Panc1 (cell line): ENCODE results near the gene IL22RA1. TPM values are rescaled to one million over a fixed set of nuclear protein-coding genes. Genes with fewer than 3 reads are reported as not detected.

Experiments
- ATAC-seq: fragments of 200-7000 bp; cut with Tn5 transposase; 2 replicates; pipeline ENCODE4 v1.9.1; 2020; ENCODE audit warnings: mild to moderate bottlenecking, moderate library complexity
- BruUV-seq: library from RNA; stranded (reverse); fragments of 400-500 nt; replicated peaks from 2 replicates; lab custom pipeline; 2021; lab: Mats Ljungman, UMichigan
- CTCF ChIA-PET: fragments of 300-600 bp; sonication (Branson Sonifier 250); formaldehyde crosslinking; loops from one replicate; lab custom pipeline; 2022; ENCODE audit warnings: antibody characterized with exemption; lab: Charles Lee
- POLR2A ChIA-PET: fragments of 300-600 bp; sonication (Branson Sonifier 250); formaldehyde crosslinking; loops from one replicate; lab custom pipeline; 2022; ENCODE audit warnings: antibody characterized with exemption; lab: Charles Lee
- DNase-seq: peaks from one replicate; pipeline ENCODE4 v3.0.0-alpha.2; 2010; ENCODE audit warnings: low read depth, low spot score
- H3K27ac ChIP-seq: 2 replicates; pipeline ENCODE4 v1.5.1; 2011; ENCODE audit warnings: mild to moderate bottlenecking, low read length, inconsistent platforms
- H3K27me3 ChIP-seq: fragments of 200-500 bp; sonication (Bioruptor generic); 2 replicates; pipeline ENCODE4 v1.6.0; 2014; ENCODE audit warnings: low read length, inconsistent platforms; ENCODE audit not compliant: control insufficient read depth, insufficient read depth
- H3K36me3 ChIP-seq: fragments of 200-500 bp; sonication (Bioruptor generic); 2 replicates; pipeline ENCODE4 v1.5.1; 2014; ENCODE audit warnings: inconsistent platforms, mild to moderate bottlenecking, low read length, moderate library complexity; ENCODE audit not compliant: control insufficient read depth, insufficient read depth
- H3K4me1 ChIP-seq: 2 replicates; pipeline ENCODE4 v1.5.1; 2011; ENCODE audit warnings: inconsistent platforms, mild to moderate bottlenecking, low read length, moderate library complexity; ENCODE audit not compliant: control insufficient read depth, insufficient read depth
- H3K4me3 ChIP-seq, 2 experiments: 2 replicates each; pipeline ENCODE4 v1.5.1; 2011 to 2012; ENCODE audit warnings: low read depth in 2 of 2, low read length in 2 of 2, mild to moderate bottlenecking in 2 of 2, inconsistent platforms in 1 of 2, moderate library complexity in 1 of 2
- H3K9me3 ChIP-seq: fragments of 200-500 bp; sonication (Bioruptor generic); 2 replicates; pipeline ENCODE4 v1.5.1; 2014; ENCODE audit warnings: low read depth, mild to moderate bottlenecking, inconsistent platforms, low read length, moderate library complexity; ENCODE audit not compliant: control insufficient read depth, insufficient read depth
- POLR2AphosphoS5 ChIP-seq: IDR thresholded peaks from 2 replicates; pipeline ENCODE4 v1.6.1; 2012; ENCODE audit warnings: mild to moderate bottlenecking, low read depth, low read length, moderate library complexity
- SIN3A ChIP-seq: IDR thresholded peaks from 2 replicates; pipeline ENCODE4 v1.6.1; 2012; ENCODE audit warnings: low read depth, mild to moderate bottlenecking, low read length, moderate library complexity, borderline replicate concordance; ENCODE audit not compliant: insufficient read depth
- TCF7L2 ChIP-seq: IDR thresholded peaks from 2 replicates; pipeline ENCODE4 v1.6.1; 2011; ENCODE audit warnings: mild to moderate bottlenecking, low read depth, low read length, inconsistent platforms
- in situ Hi-C: cut with HindIII; loops from 2 replicates; pipeline ENCODE4 v1.10.0; 2016; ENCODE audit warnings: low sequenced_read_pairs, low pct_unique_long_range_greater_than_20kb
- intact Hi-C: fragments of 100-400 bp; cut with micrococcal nuclease; formaldehyde crosslinking; loops from one replicate; pipeline ENCODE4 v1.10.0; 2022; ENCODE audit not compliant: unreplicated experiment
- total RNA-seq: library from RNA; stranded (reverse); gene quantifications from one replicate; pipeline ENCODE4 v1.2.1, GENCODE V29; 2021; ENCODE audit not compliant: unreplicated experiment
- TF ChIP-seq, protein P1 (sequence below): fragments of 450-650 bp; IDR thresholded peaks from 2 replicates; pipeline ENCODE4 v1.5.1; 2017; ENCODE audit warnings: mild to moderate bottlenecking
- TF ChIP-seq, protein P2 (sequence below), 2 experiments: IDR thresholded peaks; 2 replicates each; pipeline ENCODE4 v1.6.1; 2011 to 2012; ENCODE audit warnings: low read depth in 2 of 2, control low read depth in 1 of 2, low read length in 1 of 2, mild to moderate bottlenecking in 1 of 2, moderate library complexity in 1 of 2; ENCODE audit not compliant: insufficient read depth in 1 of 2

The IL22RA1 gene
- total RNA-seq, 1 experiment from 2014 or later: 1.1 TPM

GRCh38 chr1:24102961-24103360 is 40.0 kb downstream of the IL22RA1 start:
- ChIA-PET CTCF (interaction anchor here (0.8 kb wide), 1 partner anchor 47 kb away, joined by 3 read pairs; no protein-coding TSS in a partner anchor), POLR2A (interaction anchor here (1.1 kb wide), 2 partner anchors 33 to 126 kb away, joined by 3 to 4 read pairs; no protein-coding TSS in a partner anchor)
- DNase-seq (no peak), ATAC-seq (no peak)
- H3K27me3 ChIP-seq: no peaks in the 10 kb centered on the region
- peaks cover 8% of the 10 kb centered on the region for H3K4me1 ChIP-seq
- H3K36me3 ChIP-seq: no peaks in the 10 kb centered on the region
- no peak overlapping the region for H3K27ac ChIP-seq
- H3K9me3 ChIP-seq: no peaks in the 10 kb centered on the region
- H3K4me3 ChIP-seq: no peak overlapping the region
- in situ Hi-C loops (no loop called here), intact Hi-C loops (no loop called here)
- TF ChIP-seq, protein P1, sequence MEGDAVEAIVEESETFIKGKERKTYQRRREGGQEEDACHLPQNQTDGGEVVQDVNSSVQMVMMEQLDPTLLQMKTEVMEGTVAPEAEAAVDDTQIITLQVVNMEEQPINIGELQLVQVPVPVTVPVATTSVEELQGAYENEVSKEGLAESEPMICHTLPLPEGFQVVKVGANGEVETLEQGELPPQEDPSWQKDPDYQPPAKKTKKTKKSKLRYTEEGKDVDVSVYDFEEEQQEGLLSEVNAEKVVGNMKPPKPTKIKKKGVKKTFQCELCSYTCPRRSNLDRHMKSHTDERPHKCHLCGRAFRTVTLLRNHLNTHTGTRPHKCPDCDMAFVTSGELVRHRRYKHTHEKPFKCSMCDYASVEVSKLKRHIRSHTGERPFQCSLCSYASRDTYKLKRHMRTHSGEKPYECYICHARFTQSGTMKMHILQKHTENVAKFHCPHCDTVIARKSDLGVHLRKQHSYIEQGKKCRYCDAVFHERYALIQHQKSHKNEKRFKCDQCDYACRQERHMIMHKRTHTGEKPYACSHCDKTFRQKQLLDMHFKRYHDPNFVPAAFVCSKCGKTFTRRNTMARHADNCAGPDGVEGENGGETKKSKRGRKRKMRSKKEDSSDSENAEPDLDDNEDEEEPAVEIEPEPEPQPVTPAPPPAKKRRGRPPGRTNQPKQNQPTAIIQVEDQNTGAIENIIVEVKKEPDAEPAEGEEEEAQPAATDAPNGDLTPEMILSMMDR: no peak
- TF ChIP-seq, protein P2, sequence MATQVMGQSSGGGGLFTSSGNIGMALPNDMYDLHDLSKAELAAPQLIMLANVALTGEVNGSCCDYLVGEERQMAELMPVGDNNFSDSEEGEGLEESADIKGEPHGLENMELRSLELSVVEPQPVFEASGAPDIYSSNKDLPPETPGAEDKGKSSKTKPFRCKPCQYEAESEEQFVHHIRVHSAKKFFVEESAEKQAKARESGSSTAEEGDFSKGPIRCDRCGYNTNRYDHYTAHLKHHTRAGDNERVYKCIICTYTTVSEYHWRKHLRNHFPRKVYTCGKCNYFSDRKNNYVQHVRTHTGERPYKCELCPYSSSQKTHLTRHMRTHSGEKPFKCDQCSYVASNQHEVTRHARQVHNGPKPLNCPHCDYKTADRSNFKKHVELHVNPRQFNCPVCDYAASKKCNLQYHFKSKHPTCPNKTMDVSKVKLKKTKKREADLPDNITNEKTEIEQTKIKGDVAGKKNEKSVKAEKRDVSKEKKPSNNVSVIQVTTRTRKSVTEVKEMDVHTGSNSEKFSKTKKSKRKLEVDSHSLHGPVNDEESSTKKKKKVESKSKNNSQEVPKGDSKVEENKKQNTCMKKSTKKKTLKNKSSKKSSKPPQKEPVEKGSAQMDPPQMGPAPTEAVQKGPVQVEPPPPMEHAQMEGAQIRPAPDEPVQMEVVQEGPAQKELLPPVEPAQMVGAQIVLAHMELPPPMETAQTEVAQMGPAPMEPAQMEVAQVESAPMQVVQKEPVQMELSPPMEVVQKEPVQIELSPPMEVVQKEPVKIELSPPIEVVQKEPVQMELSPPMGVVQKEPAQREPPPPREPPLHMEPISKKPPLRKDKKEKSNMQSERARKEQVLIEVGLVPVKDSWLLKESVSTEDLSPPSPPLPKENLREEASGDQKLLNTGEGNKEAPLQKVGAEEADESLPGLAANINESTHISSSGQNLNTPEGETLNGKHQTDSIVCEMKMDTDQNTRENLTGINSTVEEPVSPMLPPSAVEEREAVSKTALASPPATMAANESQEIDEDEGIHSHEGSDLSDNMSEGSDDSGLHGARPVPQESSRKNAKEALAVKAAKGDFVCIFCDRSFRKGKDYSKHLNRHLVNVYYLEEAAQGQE (IDR thresholded peaks at IDR 0.05; ENCODE audit: insufficient read depth in 1 of 2, low read depth in 2 of 2, low read length in 1 of 2): no peak
- TF ChIP-seq TCF7L2: no peak
- no peak for TF ChIP-seq SIN3A
- no peak for TF ChIP-seq POLR2AphosphoS5
- no TSS peak for BruUV-seq

DNA sequence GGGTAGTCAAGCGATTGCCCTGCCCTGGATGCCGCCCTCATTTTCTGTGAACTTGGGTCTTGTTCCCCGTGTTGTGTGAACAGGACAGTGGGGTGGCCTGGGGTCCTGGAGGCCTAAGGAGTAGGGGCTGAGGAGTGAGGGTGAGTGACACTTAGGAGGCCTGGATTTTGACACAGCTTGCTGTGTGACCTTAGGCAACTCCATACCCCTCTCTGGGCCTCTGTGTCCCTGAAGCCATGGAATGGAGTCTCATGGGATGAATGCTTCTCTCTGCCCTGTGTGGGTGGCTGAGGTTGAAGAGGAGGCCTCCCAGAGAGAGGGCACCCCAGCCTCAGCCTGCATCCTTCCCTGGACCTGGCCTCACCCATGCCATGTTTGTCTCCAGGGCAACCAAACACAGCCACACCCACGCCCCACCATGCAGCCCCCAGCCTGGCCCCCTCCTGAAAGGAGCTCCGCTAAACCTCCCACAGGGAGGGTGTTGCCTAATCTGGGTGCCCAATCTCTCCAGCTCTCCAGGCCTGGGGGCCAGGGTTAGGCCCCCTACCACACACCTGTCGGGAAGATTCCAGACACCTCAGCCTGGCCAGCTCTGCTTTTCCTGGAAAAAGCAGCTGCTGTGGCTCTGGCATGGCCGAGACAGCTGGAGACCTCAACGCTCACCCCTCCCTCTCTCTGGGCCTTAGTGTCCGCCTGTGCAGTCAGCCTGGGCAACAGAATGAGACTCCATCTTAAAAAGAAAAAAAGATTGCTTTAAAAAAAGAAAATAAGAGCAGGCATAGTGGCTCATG is 40.9 kb downstream of the IL22RA1 start:
- CTCF ChIA-PET: interaction anchor here (0.8 kb wide), 1 partner anchor 48 kb away, joined by 3 read pairs; no protein-coding TSS in a partner anchor
- no peaks in the 10 kb centered on the region; the same call in 1 of the 2 replicates for H3K4me1 ChIP-seq
- H3K36me3 ChIP-seq: no peaks in the 10 kb centered on the region
- no peak for ATAC-seq
- H3K9me3 ChIP-seq: no peaks in the 10 kb centered on the region
- no peak overlapping the region for H3K4me3 ChIP-seq
- BruUV-seq: no TSS peak
- TF ChIP-seq TCF7L2 (no peak), POLR2AphosphoS5 (no peak), SIN3A (no peak)
- TF ChIP-seq, protein P2 (IDR thresholded peaks at IDR 0.05; ENCODE audit: insufficient read depth in 1 of 2, low read depth in 2 of 2, low read length in 1 of 2): no peak
- TF ChIP-seq, protein P1: no peak
- no peak for DNase-seq
- intact Hi-C loops: no loop called here
- H3K27ac ChIP-seq: no peak overlapping the region
- POLR2A ChIA-PET: interaction anchor here (1.1 kb wide), 1 partner anchor 125 kb away, joined by 4 read pairs; no protein-coding TSS in a partner anchor
- H3K27me3 ChIP-seq: no peaks in the 10 kb centered on the region
- in situ Hi-C loops: no loop called here
